Adrenal gland (tissue), 12 donors: ENCODE results near the gene PKN1. TPM values are rescaled to one million over a fixed set of nuclear protein-coding genes. Genes with fewer than 3 reads are reported as not detected.
"Not testable (repeated sequence)": the region's sequence is repeated elsewhere in the genome, so short reads cannot be mapped to it uniquely, and the experiment has no call there.

Experiments
- DNase-seq, 7 donors: peaks; one replicate each; pipeline ENCODE4 v3.0.0-alpha.2; 2019 to 2020
- H3K27ac ChIP-seq, 5 donors: fragments of 200-600 bp; sonication (generic) in 4 of 5; 1 replicate in 3 of 5; 2 replicates in 2 of 5; pipeline versions ENCODE4 v1.5.1 to v1.8.0; 2016 to 2020; ENCODE audit warnings: mild to moderate bottlenecking in 1 of 5
- H3K27me3 ChIP-seq: fragments of 200-600 bp; 2 replicates; pipeline ENCODE4 v1.8.0; 2021
- H3K36me3 ChIP-seq, 2 donors: fragments of 200-600 bp; replicated peaks in 1 of 2; 1 replicate in 1 of 2; 2 replicates in 1 of 2; pipeline versions ENCODE4 v1.5.1 to v1.8.0; 2018 to 2022
- H3K4me1 ChIP-seq, 2 donors: fragments of 200-600 bp; replicated peaks in 1 of 2; 1 replicate in 1 of 2; 2 replicates in 1 of 2; pipeline versions ENCODE4 v1.5.1 to v1.8.0; 2018 to 2021
- H3K4me3 ChIP-seq, 4 donors: fragments of 200-600 bp; sonication (generic) in 3 of 4; one replicate each; pipeline ENCODE4 v1.5.1; 2016 to 2018
- H3K9me3 ChIP-seq, 3 donors: fragments of 200-600 bp; sonication (generic) in 1 of 3; replicated peaks in 1 of 3; 1 replicate in 2 of 3; 2 replicates in 1 of 3; pipeline versions ENCODE4 v1.5.1 to v1.8.0; 2016 to 2021
- CTCF ChIP-seq, 6 experiments: fragments of 450-650 bp in 4 of 6; fragments of 200-600 bp in 2 of 6; sonication (generic) in 1 of 6; IDR thresholded peaks; 1 replicate in 5 of 6; 2 replicates in 1 of 6; pipeline versions ENCODE4 v1.5.1 to v1.8.0; 2016 to 2021; ENCODE audit warnings: antibody characterized with exemption in 6 of 6, mild to moderate bottlenecking in 2 of 6, moderate library complexity in 1 of 6
- POLR2A ChIP-seq, 2 donors: fragments of 450-650 bp; IDR thresholded peaks; one replicate each; pipeline ENCODE4 v1.6.1; 2017; ENCODE audit warnings: antibody characterized with exemption in 2 of 2, mild to moderate bottlenecking in 2 of 2, moderate library complexity in 1 of 2
- WGBS, 4 donors: extraction: QIAGEN DNeasy Blood & Tissue Kit in 2 of 4; methylation state at CpG; one replicate each; pipeline versions ENCODE4 v1.1.5 to v1.1.7; 2013 to 2017; 5-methylcytosine and 5-hydroxymethylcytosine counted together
- intact Hi-C, 2 donors: fragments of 100-400 bp; cut with DNase I; formaldehyde crosslinking; loops; one replicate each; pipeline versions ENCODE4 v1.14.1 to v1.15.0; 2022 to 2023
- polyA plus RNA-seq, 3 donors: library from polyadenylated mRNA; stranded (reverse); fragments of 200-250 nt in 2 of 3; fragments of 350-450 nt in 1 of 3; fragmentation: Illumina TruSeq in 1 of 3; extraction: RNeasy Lipid Tissue Mini Kit (QIAGEN cat#74804) in 1 of 3; gene quantifications; one replicate each; pipeline ENCODE4 v1.2.3, GENCODE V29; 2013 to 2014
- total RNA-seq, 9 donors: library from RNA; depleted of rRNA in 4 of 9; stranded (reverse); fragments of >200 nt in 4 of 9; fragments of 120-200 nt in 1 of 9; fragmentation: NEBNext Ultra II Directional in 1 of 9; extraction: Animal tissue kit (Norgen Biotek cat#: 25700) in 1 of 9; gene quantifications; one replicate each; pipeline versions ENCODE4 v1.1.0 to v1.2.4, GENCODE V29; 2013 to 2023
- donor health status: healthy with polysubstance abuse.
- donor health status: Bipolar disorder and iron deficiency.
- donor health status: DM: yes; HTN: yes; CAD: no.
- donor health status: DM: no; HTN: no; CAD: no.
- donor health status: DM: no; HTN: no; CAD: no.
- donor health status: DM: yes; HTN: yes; CAD: no.

Gene PKN1
- total and polyA plus RNA-seq, 12 donors = 27.5 to 209 (median 120) TPM

GRCh38 chr19:14401468-14402195 is 31.5 kb upstream of the PKN1 start:
- DNase-seq = no peak
- Histone ChIP-seq H3K27ac (no peak overlapping the region), H3K4me1 (peaks cover 0 to 11% of the 10 kb centered on the region in 2 donors), H3K27me3 (no peaks in the 10 kb centered on the region), H3K36me3 (peaks cover 0 to 35% of the 10 kb centered on the region in 2 donors), H3K4me3 (no peak overlapping the region), H3K9me3 (no peaks in the 10 kb centered on the region)
- intact Hi-C loops = no loop called here
- TF ChIP-seq POLR2A (IDR thresholded peaks at IDR 0.05) = no peak
- TF ChIP-seq CTCF (IDR thresholded peaks at IDR 0.05) = no peak
- 93 to 98% (median 96%) methylated on average over 14 to 18 of the region's 18 CpGs for WGBS, 4 donors

- Histone ChIP-seq H3K27me3 (no peaks in the 10 kb centered on the region), H3K36me3 (peaks cover 0 to 43% of the 10 kb centered on the region in 2 donors), H3K27ac (no peak overlapping the region), H3K4me1 (peaks cover 0 to 12% of the 10 kb centered on the region in 2 donors), H3K4me3 (no peak overlapping the region), H3K9me3 (no peaks in the 10 kb centered on the region)
- TF ChIP-seq POLR2A (IDR thresholded peaks at IDR 0.05) (no peak), CTCF (IDR thresholded peaks at IDR 0.05) (no peak)
- intact Hi-C loops = no loop called here
- peak in 3 of 7 donors; percentile 53 to 60 (median 56) for DNase-seq
- WGBS, 4 donors = 74 to 78% (median 77%) methylated on average over 26 of the region's 26 CpGs
These were observed 30.6 kb upstream of the PKN1 start for GRCh38 chr19:14402332-14403144.

- H3K4me3 ChIP-seq, H3K27me3 ChIP-seq, H3K27ac ChIP-seq, intact Hi-C loops, DNase-seq, H3K9me3 ChIP-seq: not testable (repeated sequence)
- WGBS, 4 donors = 95 to 97% (median 96%) methylated on average over 15 of the region's 15 CpGs
- Histone ChIP-seq H3K36me3 (peaks cover 0 to 51% of the 10 kb centered on the region in 2 donors), H3K4me1 (peaks cover 6 to 20% of the 10 kb centered on the region in 2 donors)
These were observed 29.8 kb upstream of the PKN1 start for GRCh38 chr19:14403145-14403930.

- no peak for DNase-seq
- Histone ChIP-seq H3K9me3 (no peaks in the 10 kb centered on the region), H3K4me3 (no peak overlapping the region), H3K4me1 (peaks cover 15 to 30% of the 10 kb centered on the region in 2 donors), H3K27me3 (no peaks in the 10 kb centered on the region), H3K36me3 (peaks cover 0 to 60% of the 10 kb centered on the region in 2 donors), H3K27ac (no peak overlapping the region)
- no peak for TF ChIP-seq POLR2A (IDR thresholded peaks at IDR 0.05)
- 89 to 94% (median 91%) methylated on average over 4 to 9 of the region's 9 CpGs for WGBS, 4 donors
- intact Hi-C loops = no loop called here
These were observed 28.8 kb upstream of the PKN1 start for GRCh38 chr19:14404312-14404711.

- Histone ChIP-seq H3K36me3 (peaks cover 0 to 68% of the 10 kb centered on the region in 2 donors), H3K4me3 (no peak overlapping the region), H3K9me3 (no peaks in the 10 kb centered on the region), H3K27ac (peak overlapping the region in 1 of 5 donors; percentile 65), H3K4me1 (peaks cover 16 to 36% of the 10 kb centered on the region in 2 donors), H3K27me3 (no peaks in the 10 kb centered on the region)
- intact Hi-C loops = no loop called here
- TF ChIP-seq POLR2A (IDR thresholded peaks at IDR 0.05) (no peak), CTCF (IDR thresholded peaks at IDR 0.05) (no peak)
- DNase-seq = no peak
- 79 to 91% (median 85%) methylated on average over 3 to 6 of the region's 6 CpGs for WGBS, 4 donors
These were observed 27.7 kb upstream of the PKN1 start for GRCh38 chr19:14405380-14405757.
